Measurements from ENCODE around the gene MT1X.

DNA sequence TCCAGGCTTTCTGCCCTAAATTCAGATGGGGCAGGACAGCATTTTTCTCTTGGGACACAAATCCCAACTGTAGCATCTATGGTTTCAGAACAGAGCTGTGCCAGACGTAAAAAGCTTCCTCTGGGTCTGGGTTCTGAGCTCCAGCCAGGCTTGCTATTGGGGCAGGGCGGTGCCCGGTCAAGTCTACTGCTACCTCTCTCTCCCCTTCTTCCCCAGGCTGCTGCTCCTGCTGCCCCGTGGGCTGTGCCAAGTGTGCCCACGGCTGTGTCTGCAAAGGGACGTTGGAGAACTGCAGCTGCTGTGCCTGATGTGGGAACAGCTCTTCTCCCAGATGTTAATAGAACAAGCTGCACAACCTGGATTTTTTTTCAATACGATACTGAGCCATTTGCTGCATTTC is 48.7 kb upstream of the MT1X start:
- TF ChIP-seq, protein P1, sequence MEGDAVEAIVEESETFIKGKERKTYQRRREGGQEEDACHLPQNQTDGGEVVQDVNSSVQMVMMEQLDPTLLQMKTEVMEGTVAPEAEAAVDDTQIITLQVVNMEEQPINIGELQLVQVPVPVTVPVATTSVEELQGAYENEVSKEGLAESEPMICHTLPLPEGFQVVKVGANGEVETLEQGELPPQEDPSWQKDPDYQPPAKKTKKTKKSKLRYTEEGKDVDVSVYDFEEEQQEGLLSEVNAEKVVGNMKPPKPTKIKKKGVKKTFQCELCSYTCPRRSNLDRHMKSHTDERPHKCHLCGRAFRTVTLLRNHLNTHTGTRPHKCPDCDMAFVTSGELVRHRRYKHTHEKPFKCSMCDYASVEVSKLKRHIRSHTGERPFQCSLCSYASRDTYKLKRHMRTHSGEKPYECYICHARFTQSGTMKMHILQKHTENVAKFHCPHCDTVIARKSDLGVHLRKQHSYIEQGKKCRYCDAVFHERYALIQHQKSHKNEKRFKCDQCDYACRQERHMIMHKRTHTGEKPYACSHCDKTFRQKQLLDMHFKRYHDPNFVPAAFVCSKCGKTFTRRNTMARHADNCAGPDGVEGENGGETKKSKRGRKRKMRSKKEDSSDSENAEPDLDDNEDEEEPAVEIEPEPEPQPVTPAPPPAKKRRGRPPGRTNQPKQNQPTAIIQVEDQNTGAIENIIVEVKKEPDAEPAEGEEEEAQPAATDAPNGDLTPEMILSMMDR (IDR thresholded peaks at IDR 0.05), result no peak
- no peak for TF ChIP-seq POLR2A (IDR thresholded peaks at IDR 0.05)
